ENCODE measurements around the gene ZNF511.

- TF ChIP-seq CTCF (conservative IDR thresholded peaks at IDR 0.05; ENCODE audit: low read length) (no peak), EZH2phosphoT487 (IDR thresholded peaks at IDR 0.05; ENCODE audit: borderline replicate concordance, low read depth, low read length) (no peak)
Observed at GRCh38 chr10:133260895-133261725, 47.6 kb upstream of the ZNF511 start.

Data from OCI-LY7 (cell line).